Coronary artery (tissue), 2 donors: ENCODE results near the gene ADGRA3.

Experiments
- DNase-seq: peaks from one replicate; pipeline ENCODE4 v3.0.0-alpha.2; 2017; ENCODE audit warnings: low spot score
- H3K27ac ChIP-seq, 2 donors: fragments of 200-600 bp; sonication (generic); one replicate each; pipeline ENCODE4 v1.5.1; 2016 to 2019
- H3K4me3 ChIP-seq: fragments of 200-600 bp; sonication (generic); 2 replicates; pipeline ENCODE4 v1.5.1; 2016; ENCODE audit warnings: mild to moderate bottlenecking, moderate library complexity
- TF ChIP-seq, protein P1 (sequence below): fragments of 200-600 bp; sonication (generic); IDR thresholded peaks from one replicate; pipeline ENCODE4 v1.5.1; 2019; ENCODE audit warnings: antibody characterized with exemption

Gene ADGRA3

GRCh38 chr4:22463179-22463578 lies 52.7 kb downstream of the ADGRA3 start:
- H3K4me3 ChIP-seq: no peak overlapping the region
- no peak overlapping the region for H3K27ac ChIP-seq
- no peak for DNase-seq
- TF ChIP-seq, protein P1, sequence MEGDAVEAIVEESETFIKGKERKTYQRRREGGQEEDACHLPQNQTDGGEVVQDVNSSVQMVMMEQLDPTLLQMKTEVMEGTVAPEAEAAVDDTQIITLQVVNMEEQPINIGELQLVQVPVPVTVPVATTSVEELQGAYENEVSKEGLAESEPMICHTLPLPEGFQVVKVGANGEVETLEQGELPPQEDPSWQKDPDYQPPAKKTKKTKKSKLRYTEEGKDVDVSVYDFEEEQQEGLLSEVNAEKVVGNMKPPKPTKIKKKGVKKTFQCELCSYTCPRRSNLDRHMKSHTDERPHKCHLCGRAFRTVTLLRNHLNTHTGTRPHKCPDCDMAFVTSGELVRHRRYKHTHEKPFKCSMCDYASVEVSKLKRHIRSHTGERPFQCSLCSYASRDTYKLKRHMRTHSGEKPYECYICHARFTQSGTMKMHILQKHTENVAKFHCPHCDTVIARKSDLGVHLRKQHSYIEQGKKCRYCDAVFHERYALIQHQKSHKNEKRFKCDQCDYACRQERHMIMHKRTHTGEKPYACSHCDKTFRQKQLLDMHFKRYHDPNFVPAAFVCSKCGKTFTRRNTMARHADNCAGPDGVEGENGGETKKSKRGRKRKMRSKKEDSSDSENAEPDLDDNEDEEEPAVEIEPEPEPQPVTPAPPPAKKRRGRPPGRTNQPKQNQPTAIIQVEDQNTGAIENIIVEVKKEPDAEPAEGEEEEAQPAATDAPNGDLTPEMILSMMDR: no peak

DNA sequence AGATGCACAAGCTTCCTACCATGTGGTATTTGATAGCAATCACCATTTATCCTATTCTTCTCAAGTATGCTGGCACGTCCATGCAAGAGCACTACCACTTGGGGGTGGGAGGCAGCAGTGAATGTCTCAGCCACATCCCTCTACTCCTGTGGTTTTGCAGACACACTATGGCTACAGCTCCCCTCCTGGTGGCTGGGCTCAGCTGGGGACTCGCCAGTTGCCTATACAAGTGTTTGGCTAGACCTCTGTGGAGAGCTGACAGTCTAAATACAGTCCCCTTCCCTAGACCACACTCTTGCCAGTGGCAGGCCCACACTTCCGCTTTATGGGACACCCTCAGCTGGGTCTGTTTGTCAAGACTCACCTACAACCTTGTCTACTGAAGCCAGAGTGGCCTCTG lies 53.2 kb downstream of the ADGRA3 start:
- no peak for DNase-seq
- Histone ChIP-seq H3K4me3 (no peak overlapping the region), H3K27ac (no peak overlapping the region)
- TF ChIP-seq, protein P1: no peak

- H3K4me3 ChIP-seq: no peak overlapping the region
- H3K27ac ChIP-seq: no peak overlapping the region
- DNase-seq: no peak
- TF ChIP-seq, protein P1: no peak
Observed at GRCh38 chr4:22460266-22460665, 55.6 kb downstream of the ADGRA3 start.

DNA sequence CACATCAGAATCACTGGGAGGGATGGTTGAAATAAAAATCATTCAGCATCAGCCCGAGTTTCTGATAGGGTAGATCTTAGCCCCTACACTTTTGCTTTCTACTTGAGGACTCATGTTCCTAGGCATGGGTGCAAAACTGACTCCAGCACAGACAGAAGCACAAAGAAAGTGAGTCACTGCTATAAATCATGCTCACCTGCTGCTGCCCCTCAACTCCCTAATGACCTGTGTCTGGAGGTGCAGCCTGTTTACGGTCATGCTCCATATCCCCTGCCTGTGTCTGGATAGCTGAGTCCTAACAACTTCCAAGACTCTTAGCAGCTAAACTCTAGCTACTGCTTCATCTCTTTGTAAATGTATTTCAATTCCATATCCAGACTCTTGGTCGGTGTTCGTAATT lies 57.8 kb downstream of the ADGRA3 start:
- Histone ChIP-seq H3K27ac (no peak overlapping the region), H3K4me3 (no peak overlapping the region)
- DNase-seq: no peak
- TF ChIP-seq, protein P1: no peak

- Histone ChIP-seq H3K27ac (no peak overlapping the region), H3K4me3 (no peak overlapping the region)
- TF ChIP-seq, protein P1: no peak
- DNase-seq: no peak
Observed at GRCh38 chr4:22457348-22457747, 58.5 kb downstream of the ADGRA3 start.

DNA sequence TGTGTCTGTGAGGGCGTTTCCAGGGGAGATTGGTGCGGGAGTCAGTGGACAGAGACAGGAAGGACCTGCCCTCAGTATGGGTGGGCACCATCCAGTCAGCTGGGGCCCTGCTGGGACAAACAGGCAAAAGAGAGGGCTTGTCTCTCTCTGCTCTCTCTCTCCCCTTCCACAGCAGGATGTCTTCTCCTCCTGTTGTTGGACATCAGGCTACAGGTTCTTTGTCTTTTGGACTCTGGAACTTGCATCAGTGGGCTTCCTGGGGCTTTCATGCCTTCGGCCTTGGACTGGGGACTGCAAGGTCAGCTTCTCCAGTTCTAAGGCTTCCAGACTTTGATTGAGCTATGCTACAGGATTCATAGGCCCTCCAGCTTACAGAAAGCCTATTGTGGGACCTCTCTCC lies 59.6 kb downstream of the ADGRA3 start:
- TF ChIP-seq, protein P1: no peak
- no peak overlapping the region for H3K27ac ChIP-seq
- H3K4me3 ChIP-seq: no peak overlapping the region
- DNase-seq: no peak

GRCh38 chr4:22454955-22455354 lies 60.9 kb downstream of the ADGRA3 start:
- no peak for DNase-seq
- Histone ChIP-seq H3K4me3 (no peak overlapping the region), H3K27ac (no peak overlapping the region)
- TF ChIP-seq, protein P1: no peak
